GM12878 (cell line): ENCODE results near the gene PAX7. TPM values are rescaled to one million over a fixed set of nuclear protein-coding genes. Genes with fewer than 3 reads are reported as not detected.

Source experiments
- ATAC-seq: fragments of 200-7000 bp; cut with Tn5 transposase; 3 replicates; pipeline ENCODE4 v1.9.1; 2020; ENCODE audit warnings: mild to moderate bottlenecking, moderate library complexity
- BruUV-seq: library from RNA; stranded (reverse); fragments of 400-500 nt; replicated peaks from 2 replicates; lab custom pipeline; 2021; lab: Mats Ljungman, UMichigan
- CTCF ChIA-PET: fragments of 300-600 bp; sonication (Branson Sonifier 250); formaldehyde crosslinking; extraction: SDS; loops from one replicate; lab custom pipeline; 2021; ENCODE audit warnings: inconsistent platforms; lab: Yijun Ruan, JAX
- POLR2A ChIA-PET: fragments of 350-600 bp; formaldehyde crosslinking; extraction: SDS; loops from one replicate; lab custom pipeline; 2021; ENCODE audit warnings: inconsistent platforms; lab: Charles Lee
- RAD21 ChIA-PET: fragments of 300-600 bp; sonication (Branson Sonifier 250); formaldehyde crosslinking; loops from one replicate; lab custom pipeline; 2023; ENCODE audit warnings: antibody characterized with exemption; ENCODE audit not compliant: unreplicated experiment; lab: Charles Lee
- SMC1A ChIA-PET: fragments of 300-600 bp; sonication (Branson Sonifier 250); formaldehyde crosslinking; loops from one replicate; lab custom pipeline; 2023; ENCODE audit not compliant: unreplicated experiment, uncharacterized antibody; lab: Charles Lee
- DNase-seq: peaks from one replicate; pipeline ENCODE4 v3.0.0-alpha.2; 2011; ENCODE audit warnings: low read depth, low spot score
- FAIRE-seq: peaks from 3 replicates; lab custom pipeline; 2011; peaks lifted over from hg19 to GRCh38; lab: Jason Lieb, UNC
- H2AFZ ChIP-seq: 2 replicates; pipeline ENCODE4 v1.6.0; 2011; ENCODE audit warnings: low read depth, low read length, control low read depth; ENCODE audit not compliant: control insufficient read depth
- H3K27ac ChIP-seq: 2 replicates; pipeline ENCODE4 v1.5.1; 2011; ENCODE audit warnings: control low read depth; ENCODE audit not compliant: control insufficient read depth, insufficient read depth
- H3K27me3 ChIP-seq, 2 experiments: replicated peaks in 1 of 2; 2 replicates each; pipeline versions ENCODE4 v1.6.0 to v1.6.1; 2011; ENCODE audit warnings: low read length in 1 of 2; ENCODE audit not compliant: control insufficient read depth in 2 of 2, insufficient read depth in 2 of 2
- H3K36me3 ChIP-seq, 2 experiments: 2 replicates each; pipeline ENCODE4 v1.5.1; 2011; ENCODE audit warnings: low read length in 1 of 2; ENCODE audit not compliant: control insufficient read depth in 2 of 2, insufficient read depth in 2 of 2
- H3K4me1 ChIP-seq: 2 replicates; pipeline ENCODE4 v1.6.1; 2011; ENCODE audit warnings: mild to moderate bottlenecking, low read length, moderate library complexity, mixed read lengths; ENCODE audit not compliant: control insufficient read depth, insufficient read depth
- H3K4me2 ChIP-seq: 2 replicates; pipeline ENCODE4 v1.6.0; 2011; ENCODE audit warnings: control low read depth; ENCODE audit not compliant: control insufficient read depth, insufficient read depth
- H3K4me3 ChIP-seq: fragments of 200-600 bp; sonication (generic); 2 replicates; pipeline ENCODE4 v1.5.1; 2016
- H3K79me2 ChIP-seq: 2 replicates; pipeline ENCODE4 v1.6.0; 2011; ENCODE audit warnings: low read length; ENCODE audit not compliant: control insufficient read depth, insufficient read depth
- H3K9ac ChIP-seq: 2 replicates; pipeline ENCODE4 v1.8.0; 2011; ENCODE audit warnings: low read length, control low read depth, mixed read lengths; ENCODE audit not compliant: control insufficient read depth, insufficient read depth
- H3K9me3 ChIP-seq: replicated peaks from 3 replicates; pipeline ENCODE4 v1.5.1; 2011; ENCODE audit warnings: mild to moderate bottlenecking, low read length; ENCODE audit not compliant: control insufficient read depth, insufficient read depth
- H4K20me1 ChIP-seq: 2 replicates; pipeline ENCODE4 v1.6.0; 2011; ENCODE audit not compliant: control insufficient read depth, insufficient read depth
- ASH2L ChIP-seq: fragments of 300-600, 200-600 bp; sonication (generic); IDR thresholded peaks from 2 replicates; pipeline ENCODE4 v1.6.1; 2017; ENCODE audit warnings: low read depth, mild to moderate bottlenecking, borderline replicate concordance
- ATF7 ChIP-seq: fragments of 450-650 bp; IDR thresholded peaks from 2 replicates; pipeline ENCODE4 v1.6.1; 2016; ENCODE audit warnings: low read depth, mild to moderate bottlenecking
- CREM ChIP-seq: IDR thresholded peaks from 2 replicates; pipeline ENCODE4 v1.6.1; 2014; ENCODE audit warnings: antibody characterized with exemption, low read depth
- HDAC6 ChIP-seq: fragments of 200-600 bp; sonication (generic); IDR thresholded peaks from one replicate; pipeline ENCODE4 v1.8.0; 2017; ENCODE audit warnings: antibody characterized with exemption; ENCODE audit not compliant: unreplicated experiment
- HDGF ChIP-seq: fragments of 450-650 bp; IDR thresholded peaks from 2 replicates; pipeline ENCODE4 v1.6.1; 2016; ENCODE audit warnings: antibody characterized with exemption
- JUND ChIP-seq: IDR thresholded peaks from 2 replicates; pipeline ENCODE4 v1.6.1; 2012; ENCODE audit warnings: low read depth, mild to moderate bottlenecking, low read length, improper control_type of control experiment, moderate library complexity
- LARP7 ChIP-seq: fragments of 450-650 bp; IDR thresholded peaks from 2 replicates; pipeline ENCODE4 v1.6.1; 2017; ENCODE audit warnings: mild to moderate bottlenecking
- MTA3 ChIP-seq: IDR thresholded peaks from 2 replicates; pipeline ENCODE4 v1.6.1; 2012; ENCODE audit warnings: low read length, inconsistent platforms, borderline replicate concordance
- NR2C2 ChIP-seq: IDR thresholded peaks from 2 replicates; pipeline ENCODE4 v1.6.1; 2011; ENCODE audit warnings: borderline replicate concordance, low read depth; ENCODE audit not compliant: control insufficient read depth, insufficient read length
- PAX5 ChIP-seq: IDR thresholded peaks from 2 replicates; pipeline ENCODE4 v1.6.1; 2011; ENCODE audit warnings: low read depth, low read length, borderline replicate concordance
- POLR2AphosphoS5 ChIP-seq: IDR thresholded peaks from 2 replicates; pipeline ENCODE4 v1.6.1; 2011; ENCODE audit warnings: mild to moderate bottlenecking, low read length, inconsistent platforms
- RCOR1 ChIP-seq: conservative IDR thresholded peaks from 2 replicates; pipeline ENCODE4 v1.6.1; 2012; ENCODE audit warnings: low read depth, low read length, improper control_type of control experiment
- SMAD1 ChIP-seq: fragments of 450-650 bp; IDR thresholded peaks from 2 replicates; pipeline ENCODE4 v1.6.1; 2018; ENCODE audit warnings: mild to moderate bottlenecking, low read depth; ENCODE audit not compliant: partially characterized antibody
- SRF ChIP-seq, 2 experiments: IDR thresholded peaks; 2 replicates each; pipeline ENCODE4 v1.6.1; 2011; ENCODE audit warnings: low read depth in 2 of 2, low read length in 2 of 2, mild to moderate bottlenecking in 1 of 2, moderate library complexity in 1 of 2
- ZNF207 ChIP-seq: fragments of 450-650 bp; IDR thresholded peaks from 2 replicates; pipeline ENCODE4 v1.6.1; 2014; ENCODE audit warnings: antibody characterized with exemption, mild to moderate bottlenecking, borderline replicate concordance
- ZNF24 ChIP-seq: fragments of 450-650 bp; IDR thresholded peaks from 2 replicates; pipeline ENCODE4 v1.6.1; 2017; ENCODE audit warnings: antibody characterized with exemption, mild to moderate bottlenecking
- WGBS: methylation state at CpG from one replicate; pipeline ENCODE4 v1.1.6; 2016; ENCODE audit warnings: low lambda C conversion rate; ENCODE audit not compliant: insufficient replicate concordance, insufficient coverage; ENCODE audit errors: missing lambda C conversion rate; 5-methylcytosine and 5-hydroxymethylcytosine counted together
- in situ Hi-C: fragments of 300-500 bp; cut with MboI; formaldehyde crosslinking; loops from 9 replicates; pipeline ENCODE4 v1.14.3; 2018; ENCODE audit warnings: mixed read lengths
- intact Hi-C: fragments of 100-400 bp; cut with micrococcal nuclease; formaldehyde crosslinking; loops from one replicate; pipeline ENCODE4 v1.14.2; 2022; ENCODE audit not compliant: unreplicated experiment
- polyA plus RNA-seq, 11 experiments: library from polyadenylated mRNA; depleted of rRNA in 4 of 11; unstranded in 6 of 11; stranded (reverse) in 5 of 11; fragments of >200 nt; fragmentation: Nextera tagmentation in 4 of 11; fragmentation: Illumina TruSeq in 1 of 11; extraction: Ambion mirVana in 4 of 11; extraction: Trizol in 1 of 11; gene quantifications; 1 replicate in 1 of 11; 2 replicates in 10 of 11; pipeline versions ENCODE4 v1.2.1 to v1.2.3, GENCODE V29; 2011 to 2016; ENCODE audit warnings: inconsistent platforms in 2 of 11, missing spikeins in 2 of 11, low read depth in 1 of 11
- total RNA-seq, 4 experiments: library from RNA; depleted of rRNA in 3 of 4; stranded (reverse); fragments of >200 nt in 3 of 4; fragmentation: Illumina TruSeq in 1 of 4; extraction: Trizol in 1 of 4; gene quantifications; 2 replicates each; pipeline versions ENCODE4 v1.2.1 to v1.2.3, GENCODE V29; 2013 to 2021
- TF ChIP-seq, protein P1 (sequence below): fragments of 450-650 bp; conservative IDR thresholded peaks from 2 replicates; pipeline ENCODE4 v1.6.1; 2017; ENCODE audit warnings: mild to moderate bottlenecking, moderate library complexity

PAX7 gene
- total and polyA plus RNA-seq, 10 of the 15 experiments (the other 5 are each of a cell fraction or from before 2014, with no cell fraction given) = not detected

- intact Hi-C loops = no loop called here
- in situ Hi-C loops = no loop called here
Measured at GRCh38 chr1:18775341-18775740, 144.7 kb downstream of the PAX7 start.

More at GRCh38 chr1:18775341-18775740, 144.7 kb downstream of the PAX7 start:
- ChIA-PET SMC1A (no interaction called here), RAD21 (no interaction called here), POLR2A (no interaction called here), CTCF (no interaction called here)
- BruUV-seq = no TSS peak
- Histone ChIP-seq H4K20me1 (no peaks in the 10 kb centered on the region), H2AFZ (no peak overlapping the region), H3K27ac (no peak overlapping the region), H3K9ac (no peak overlapping the region), H3K79me2 (no peaks in the 10 kb centered on the region), H3K4me2 (no peak overlapping the region), H3K36me3 (no peaks in the 10 kb centered on the region), H3K9me3 (no peaks in the 10 kb centered on the region), H3K4me1 (no peaks in the 10 kb centered on the region), H3K4me3 (no peak overlapping the region), H3K27me3 (peaks cover 4 to 6% of the 10 kb centered on the region in 2 experiments; a peak in 3 of 4 replicates)
- 0% methylated on average over 1 of the region's 1 CpG for WGBS
- FAIRE-seq (no peak), ATAC-seq (no peak), DNase-seq (no peak)
- TF ChIP-seq NR2C2 (no peak), HDGF (no peak), JUND (no peak), PAX5 (no peak), ASH2L (no peak), LARP7 (no peak), CREM (no peak), POLR2AphosphoS5 (no peak), ZNF24 (no peak), MTA3 (no peak), SMAD1 (no peak), RCOR1 (no peak), ZNF207 (no peak), SRF (IDR thresholded peaks at IDR 0.05; ENCODE audit: low read depth in 2 of 2, low read length in 2 of 2) (no peak), HDAC6 (no peak), ATF7 (no peak)
- TF ChIP-seq, protein P1, sequence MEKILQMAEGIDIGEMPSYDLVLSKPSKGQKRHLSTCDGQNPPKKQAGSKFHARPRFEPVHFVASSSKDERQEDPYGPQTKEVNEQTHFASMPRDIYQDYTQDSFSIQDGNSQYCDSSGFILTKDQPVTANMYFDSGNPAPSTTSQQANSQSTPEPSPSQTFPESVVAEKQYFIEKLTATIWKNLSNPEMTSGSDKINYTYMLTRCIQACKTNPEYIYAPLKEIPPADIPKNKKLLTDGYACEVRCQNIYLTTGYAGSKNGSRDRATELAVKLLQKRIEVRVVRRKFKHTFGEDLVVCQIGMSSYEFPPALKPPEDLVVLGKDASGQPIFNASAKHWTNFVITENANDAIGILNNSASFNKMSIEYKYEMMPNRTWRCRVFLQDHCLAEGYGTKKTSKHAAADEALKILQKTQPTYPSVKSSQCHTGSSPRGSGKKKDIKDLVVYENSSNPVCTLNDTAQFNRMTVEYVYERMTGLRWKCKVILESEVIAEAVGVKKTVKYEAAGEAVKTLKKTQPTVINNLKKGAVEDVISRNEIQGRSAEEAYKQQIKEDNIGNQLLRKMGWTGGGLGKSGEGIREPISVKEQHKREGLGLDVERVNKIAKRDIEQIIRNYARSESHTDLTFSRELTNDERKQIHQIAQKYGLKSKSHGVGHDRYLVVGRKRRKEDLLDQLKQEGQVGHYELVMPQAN = no peak
